K562 (cell line): ENCODE data around the gene DHRS3. TPM values are rescaled to one million over a fixed set of nuclear protein-coding genes. Genes with fewer than 3 reads are reported as not detected.

ENCODE experiments used
- ATAC-seq: fragments of 200-7000 bp; cut with Tn5 transposase; 3 replicates; pipeline ENCODE4 v1.9.1; 2020; ENCODE audit warnings: moderate library complexity
- BruUV-seq: library from RNA; stranded (reverse); fragments of 400-500 nt; replicated peaks from 2 replicates; lab custom pipeline; 2021; lab: Mats Ljungman, UMichigan
- CTCF ChIA-PET: fragments of 300-600 bp; formaldehyde crosslinking; extraction: SDS; loops from one replicate; lab custom pipeline; 2021; ENCODE audit warnings: low intra/inter-chr PET ratio; lab: Yijun Ruan, JAX
- POLR2A ChIA-PET: fragments of 300-600, 350-650 bp; sonication (Branson Sonifier 250); formaldehyde crosslinking; extraction: SDS; loops from one replicate; lab custom pipeline; 2021; ENCODE audit warnings: antibody characterized with exemption, inconsistent platforms; lab: Yijun Ruan, JAX
- DNase-seq, 4 experiments: peaks; one replicate each; pipeline versions ENCODE4 v3.0.0 to v3.0.0-alpha.2; 2011 to 2018; ENCODE audit warnings: low spot score in 3 of 4, mixed read lengths in 3 of 4; ENCODE audit errors: extremely low read depth in 1 of 4
- FAIRE-seq: peaks from 2 replicates; lab custom pipeline; 2011; peaks lifted over from hg19 to GRCh38; lab: Jason Lieb, UNC
- H2AFZ ChIP-seq: 2 replicates; pipeline ENCODE4 v1.6.0; 2011; ENCODE audit warnings: low read depth, low read length, control low read depth, inconsistent platforms
- H3K27ac ChIP-seq: fragments of 200-600 bp; 3 replicates; pipeline ENCODE4 v1.8.0; 2011; ENCODE audit warnings: low read depth, mild to moderate bottlenecking, control low read depth, inconsistent platforms, low read length, moderate library complexity, mixed read lengths; ENCODE audit errors: extremely low read depth
- H3K27me3 ChIP-seq, 2 experiments: fragments of 300-600 bp in 1 of 2; 2 replicates in 1 of 2; 3 replicates in 1 of 2; pipeline versions ENCODE4 v1.6.0 to v1.8.0; 2011; ENCODE audit warnings: inconsistent platforms in 2 of 2, low read length in 2 of 2, mild to moderate bottlenecking in 1 of 2, mixed read lengths in 1 of 2, moderate library complexity in 1 of 2; ENCODE audit not compliant: control insufficient read depth in 2 of 2, insufficient read depth in 2 of 2
- H3K36me3 ChIP-seq: fragments of 300-600 bp; 3 replicates; pipeline ENCODE4 v1.8.0; 2011; ENCODE audit warnings: mild to moderate bottlenecking, low read length, inconsistent platforms; ENCODE audit not compliant: control insufficient read depth, insufficient read depth
- H3K4me1 ChIP-seq, 2 experiments: fragments of 200-600 bp in 1 of 2; replicated peaks in 1 of 2; 2 replicates in 1 of 2; 3 replicates in 1 of 2; pipeline versions ENCODE4 v1.5.1 to v1.8.0; 2011; ENCODE audit warnings: inconsistent platforms in 2 of 2, low read length in 2 of 2, mild to moderate bottlenecking in 1 of 2, mixed read lengths in 1 of 2, moderate library complexity in 1 of 2; ENCODE audit not compliant: control insufficient read depth in 2 of 2, insufficient read depth in 2 of 2
- H3K4me2 ChIP-seq: 2 replicates; pipeline ENCODE4 v1.6.1; 2011; ENCODE audit warnings: low read length, control low read depth, inconsistent platforms, mixed read lengths; ENCODE audit not compliant: insufficient read depth
- H3K4me3 ChIP-seq: fragments of 200-600 bp; sonication (generic), shearing (Covaris generic); 2 replicates; pipeline ENCODE4 v1.5.1; 2016; ENCODE audit warnings: control low read depth, inconsistent platforms
- H3K79me2 ChIP-seq: fragments of 200-600 bp; 3 replicates; pipeline ENCODE4 v1.8.0; 2011; ENCODE audit warnings: low read length, inconsistent platforms; ENCODE audit not compliant: control insufficient read depth, insufficient read depth
- H3K9ac ChIP-seq, 2 experiments: 2 replicates each; pipeline versions ENCODE4 v1.6.0 to v1.6.1; 2011; ENCODE audit warnings: low read depth in 2 of 2, low read length in 2 of 2, control low read depth in 1 of 2, inconsistent platforms in 1 of 2, mild to moderate bottlenecking in 1 of 2, mixed read lengths in 1 of 2; ENCODE audit not compliant: insufficient read depth in 1 of 2
- H3K9me1 ChIP-seq: one replicate; pipeline ENCODE4 v1.6.0; 2011; ENCODE audit warnings: inconsistent platforms, mild to moderate bottlenecking, low read length, moderate library complexity; ENCODE audit not compliant: control insufficient read depth, insufficient read depth
- H3K9me3 ChIP-seq: replicated peaks from 2 replicates; pipeline ENCODE4 v1.5.1; 2011; ENCODE audit warnings: low read depth, low read length, inconsistent platforms; ENCODE audit not compliant: control insufficient read depth, insufficient read depth
- H4K20me1 ChIP-seq: replicated peaks from 2 replicates; pipeline ENCODE4 v1.6.1; 2011; ENCODE audit warnings: low read length, inconsistent platforms, mixed read lengths; ENCODE audit not compliant: control insufficient read depth, insufficient read depth
- CAMTA2 ChIP-seq: fragments of 250-450 bp; sonication (Bioruptor Pico); conservative IDR thresholded peaks from 2 replicates; pipeline ENCODE4 v1.5.1; 2022
- CEBPZ ChIP-seq: fragments of 150-350 bp; IDR thresholded peaks from 2 replicates; pipeline ENCODE4 v1.6.1; 2014; ENCODE audit warnings: low read depth, mild to moderate bottlenecking, low read length, borderline replicate concordance
- EP300 ChIP-seq: IDR thresholded peaks from 2 replicates; pipeline ENCODE4 v1.6.1; 2012; ENCODE audit warnings: low read length, improper control_type of control experiment
- FOS ChIP-seq: IDR thresholded peaks from 3 replicates; pipeline ENCODE4 v1.6.1; 2011; ENCODE audit not compliant: insufficient read length; ENCODE audit errors: extremely low read depth
- KDM1A ChIP-seq, 2 experiments: fragments of 450-650 bp; IDR thresholded peaks; 2 replicates each; pipeline ENCODE4 v1.6.1; 2016; ENCODE audit warnings: mild to moderate bottlenecking in 2 of 2
- MTA3 ChIP-seq: fragments of 450-650 bp; formaldehyde crosslinking; IDR thresholded peaks from 2 replicates; pipeline ENCODE4 v1.6.1; 2017; ENCODE audit warnings: mild to moderate bottlenecking, borderline replicate concordance
- PATZ1 ChIP-seq: fragments of 250-450 bp; sonication (Bioruptor Pico); IDR thresholded peaks from 2 replicates; pipeline ENCODE4 v1.5.0; 2020; ENCODE audit warnings: mild to moderate bottlenecking, borderline replicate concordance
- POLR3A ChIP-seq: IDR thresholded peaks from 2 replicates; pipeline ENCODE4 v1.6.1; 2011; ENCODE audit warnings: borderline replicate concordance, mild to moderate bottlenecking, moderate library complexity; ENCODE audit not compliant: insufficient read length, insufficient read depth; ENCODE audit errors: extremely low read depth
- ZBTB26 ChIP-seq: fragments of 450-650 bp; formaldehyde crosslinking; IDR thresholded peaks from 2 replicates; pipeline ENCODE4 v1.4.0; 2022; ENCODE audit warnings: missing genetic modification characterization
- ZNF175 ChIP-seq: fragments of 200-800 bp; sonication (Bioruptor generic); IDR thresholded peaks from 2 replicates; pipeline ENCODE4 v1.6.1; 2016; ENCODE audit warnings: low read depth, mild to moderate bottlenecking, missing genetic modification characterization, missing compliant biosample characterization
- WGBS: fragments of 100-300 bp; shearing (Covaris generic); methylation state at CpG from one replicate; pipeline ENCODE4 v1.1.6; 2016; ENCODE audit warnings: low coverage, mixed read lengths; ENCODE audit not compliant: insufficient coverage; ENCODE audit errors: missing lambda C conversion rate; 5-methylcytosine and 5-hydroxymethylcytosine counted together
- in situ Hi-C: fragments of 300-500 bp; cut with MboI; formaldehyde crosslinking; loops from 4 replicates; pipeline ENCODE4 v1.15.0; 2018; ENCODE audit warnings: inconsistent platforms, mixed read lengths
- intact Hi-C: fragments of 100-400 bp; cut with micrococcal nuclease; formaldehyde crosslinking; loops from 2 replicates; pipeline ENCODE4 v1.14.2; 2022
- polyA plus RNA-seq, 8 experiments: library from polyadenylated mRNA; depleted of rRNA in 4 of 8; stranded (reverse) in 5 of 8; unstranded in 3 of 8; fragments of >200 nt; fragmentation: Nextera tagmentation in 2 of 8; fragmentation: Illumina TruSeq in 1 of 8; extraction: Ambion mirVana in 2 of 8; extraction: Trizol in 1 of 8; gene quantifications; 2 replicates each; pipeline versions ENCODE4 v1.2.1 to v1.2.3, GENCODE V29; 2011 to 2014; ENCODE audit warnings: inconsistent platforms in 1 of 8, missing spikeins in 1 of 8
- total RNA-seq, 7 experiments: library from RNA; depleted of rRNA in 6 of 7; stranded (reverse); fragments of >200 nt in 6 of 7; fragmentation: Illumina TruSeq in 2 of 7; extraction: Trizol in 2 of 7; gene quantifications; 2 replicates each; pipeline versions ENCODE4 v1.2.1 to v1.2.3, GENCODE V29; 2011 to 2021; ENCODE audit warnings: low replicate concordance in 1 of 7

Gene DHRS3
- total and polyA plus RNA-seq, 9 of the 15 experiments (the other 6 are each of a cell fraction or from before 2014, with no cell fraction given) = 21.0 to 116 (median 58.7) TPM

- TF ChIP-seq ZBTB26 (CRISPR knock-in tag) (0 out of 2 replicates have a peak, but pooled peaks have one; percentile 23), CAMTA2 (no peak), KDM1A (IDR thresholded peaks at IDR 0.05) (peak in 1 of 2 experiments; percentile 44; a peak in 1 of 4 replicates), FOS (no peak), CEBPZ (no peak), MTA3 (no peak)
Observed at GRCh38 chr1:12582649-12583048, 35.4 kb downstream of the DHRS3 start (continued).

- POLR2A ChIA-PET = interaction anchor here (0.6 to 0.9 kb wide), 2 partner anchors 9 to 18 kb away, joined by 4 to 7 read pairs; no protein-coding TSS in a partner anchor
- H4K20me1 ChIP-seq = no peaks in the 10 kb centered on the region; the same call in 1 of the 2 replicates
- H3K27me3 ChIP-seq = no peaks in the 10 kb centered on the region; a peak in 1 of 5 replicates
- no peak overlapping the region for H3K27ac ChIP-seq
- H2AFZ ChIP-seq = no peak overlapping the region; the same call in 1 of the 2 replicates
- FAIRE-seq = peak; percentile 49
- 81% methylated on average over 5 of the region's 5 CpGs for WGBS
- no peak for TF ChIP-seq PATZ1 (CRISPR knock-in tag)
- TF ChIP-seq POLR3A = no peak
- TF ChIP-seq CAMTA2 = no peak
- no peak for TF ChIP-seq ZNF175 (CRISPR knock-in tag)
- no peak for TF ChIP-seq EP300
- BruUV-seq = no TSS peak
- H3K79me2 ChIP-seq = peaks cover 29% of the 10 kb centered on the region; the same call in 2 of the 3 replicates
- CTCF ChIA-PET = no interaction called here
- H3K4me3 ChIP-seq = no peak overlapping the region
- peaks cover 0 to 6% of the 10 kb centered on the region in 2 experiments; a peak in 1 of 5 replicates for H3K4me1 ChIP-seq
- intact Hi-C loops (no loop called here), in situ Hi-C loops (no loop called here)
- H3K9me1 ChIP-seq = no peaks in the 10 kb centered on the region
- DNase-seq = no peak
- peaks cover 75% of the 10 kb centered on the region; the same call in 2 of the 3 replicates for H3K36me3 ChIP-seq
- no peak overlapping the region for H3K4me2 ChIP-seq
- H3K9me3 ChIP-seq = no peaks in the 10 kb centered on the region
- peak overlapping the region in 1 of 2 experiments; percentile 15; a peak in 1 of 4 replicates for H3K9ac ChIP-seq
- ATAC-seq = no peak
Observed at GRCh38 chr1:12581179-12581578, 36.8 kb downstream of the DHRS3 start.
